GM12875 (cell line): Measurements from ENCODE around the gene ZNF358.

Experiments
- H3K4me3 ChIP-seq: one replicate; pipeline ENCODE4 v1.5.1; 2011; ENCODE audit warnings: low read depth, low read length, control low read depth
- TF ChIP-seq, protein P1 (sequence below): IDR thresholded peaks from 2 replicates; pipeline ENCODE4 v1.5.1; 2011; ENCODE audit warnings: low read depth, mild to moderate bottlenecking, control low read depth, inconsistent platforms, low read length, moderate library complexity, borderline replicate concordance; ENCODE audit not compliant: insufficient read depth

Gene ZNF358

DNA sequence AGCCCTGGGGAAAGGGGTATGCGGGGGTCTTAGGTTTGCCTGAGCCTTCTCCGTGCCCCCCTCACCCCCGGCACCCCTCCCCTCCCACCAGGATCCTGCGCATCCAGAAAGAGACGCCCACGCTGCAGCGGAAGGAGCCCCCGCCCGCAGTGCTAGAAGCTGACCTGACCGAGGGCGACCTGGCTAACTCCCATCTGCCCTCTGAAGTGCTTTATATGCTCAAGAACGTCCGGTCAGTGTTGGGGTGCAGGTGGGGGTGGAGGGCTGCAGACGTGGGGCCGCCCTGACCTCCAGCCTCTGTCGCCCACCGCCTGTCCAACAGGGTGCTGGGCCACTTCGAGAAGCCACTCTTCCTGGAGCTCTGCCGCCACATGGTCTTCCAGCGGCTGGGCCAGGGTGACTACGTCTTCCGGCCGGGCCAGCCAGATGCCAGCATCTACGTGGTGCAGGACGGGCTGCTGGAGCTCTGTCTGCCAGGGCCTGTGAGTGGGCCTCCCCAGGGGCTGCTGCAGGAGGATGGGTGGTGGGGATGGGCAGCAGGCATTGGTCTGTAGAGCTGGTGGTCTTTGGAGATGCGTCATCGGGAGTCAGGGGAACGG lies 24.0 kb downstream of the ZNF358 start:
- TF ChIP-seq, protein P1, sequence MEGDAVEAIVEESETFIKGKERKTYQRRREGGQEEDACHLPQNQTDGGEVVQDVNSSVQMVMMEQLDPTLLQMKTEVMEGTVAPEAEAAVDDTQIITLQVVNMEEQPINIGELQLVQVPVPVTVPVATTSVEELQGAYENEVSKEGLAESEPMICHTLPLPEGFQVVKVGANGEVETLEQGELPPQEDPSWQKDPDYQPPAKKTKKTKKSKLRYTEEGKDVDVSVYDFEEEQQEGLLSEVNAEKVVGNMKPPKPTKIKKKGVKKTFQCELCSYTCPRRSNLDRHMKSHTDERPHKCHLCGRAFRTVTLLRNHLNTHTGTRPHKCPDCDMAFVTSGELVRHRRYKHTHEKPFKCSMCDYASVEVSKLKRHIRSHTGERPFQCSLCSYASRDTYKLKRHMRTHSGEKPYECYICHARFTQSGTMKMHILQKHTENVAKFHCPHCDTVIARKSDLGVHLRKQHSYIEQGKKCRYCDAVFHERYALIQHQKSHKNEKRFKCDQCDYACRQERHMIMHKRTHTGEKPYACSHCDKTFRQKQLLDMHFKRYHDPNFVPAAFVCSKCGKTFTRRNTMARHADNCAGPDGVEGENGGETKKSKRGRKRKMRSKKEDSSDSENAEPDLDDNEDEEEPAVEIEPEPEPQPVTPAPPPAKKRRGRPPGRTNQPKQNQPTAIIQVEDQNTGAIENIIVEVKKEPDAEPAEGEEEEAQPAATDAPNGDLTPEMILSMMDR: no peak
- H3K4me3 ChIP-seq: no peak overlapping the region

DNA sequence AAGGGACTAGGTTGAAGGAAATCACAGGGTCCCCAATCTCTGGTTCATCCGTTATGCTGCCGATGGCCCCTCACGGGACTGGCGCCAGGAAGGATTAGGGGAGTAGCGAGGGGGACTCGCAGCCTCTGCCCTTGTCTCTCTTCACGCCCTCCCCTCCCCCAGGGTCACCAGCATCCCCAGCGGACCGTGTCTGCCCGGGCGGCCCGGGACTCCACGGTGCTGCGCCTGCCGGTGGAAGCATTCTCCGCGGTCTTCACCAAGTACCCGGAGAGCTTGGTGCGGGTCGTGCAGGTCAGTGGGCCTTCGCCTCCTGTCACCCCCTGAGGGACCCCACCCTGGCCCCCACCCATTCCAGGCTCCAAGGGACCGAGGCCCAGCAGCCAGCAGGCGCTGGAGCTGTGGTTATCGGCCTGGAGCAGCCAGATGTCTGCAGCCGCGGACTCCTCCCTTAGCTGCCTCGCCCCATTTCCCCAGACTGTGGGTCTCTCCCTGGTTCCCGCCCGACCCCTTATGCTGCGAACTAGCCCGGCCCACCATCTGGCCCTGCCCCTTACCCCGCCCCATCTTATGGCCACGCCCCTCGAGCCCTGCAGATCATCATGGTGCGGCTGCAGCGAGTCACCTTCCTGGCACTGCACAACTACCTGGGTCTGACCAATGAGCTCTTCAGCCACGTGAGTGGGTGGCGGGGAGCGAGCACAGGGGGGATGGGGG lies 25.0 kb downstream of the ZNF358 start:
- TF ChIP-seq, protein P1: no peak
- H3K4me3 ChIP-seq: no peak overlapping the region

DNA sequence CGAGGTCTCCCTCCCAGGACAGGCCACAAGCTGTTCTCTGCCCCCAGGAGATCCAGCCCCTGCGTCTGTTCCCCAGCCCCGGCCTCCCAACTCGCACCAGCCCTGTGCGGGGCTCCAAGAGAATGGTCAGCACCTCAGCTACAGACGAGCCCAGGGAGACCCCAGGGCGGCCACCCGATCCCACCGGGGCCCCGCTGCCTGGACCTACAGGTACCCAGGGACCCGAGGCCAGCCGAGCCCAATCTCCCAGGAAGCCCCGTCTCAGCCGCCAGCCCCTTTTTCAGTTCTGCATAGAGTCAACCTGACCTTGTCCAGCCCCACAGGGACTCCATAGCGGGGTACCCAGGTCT lies 25.5 kb downstream of the ZNF358 start:
- TF ChIP-seq, protein P1: no peak
- H3K4me3 ChIP-seq: no peak overlapping the region

DNA sequence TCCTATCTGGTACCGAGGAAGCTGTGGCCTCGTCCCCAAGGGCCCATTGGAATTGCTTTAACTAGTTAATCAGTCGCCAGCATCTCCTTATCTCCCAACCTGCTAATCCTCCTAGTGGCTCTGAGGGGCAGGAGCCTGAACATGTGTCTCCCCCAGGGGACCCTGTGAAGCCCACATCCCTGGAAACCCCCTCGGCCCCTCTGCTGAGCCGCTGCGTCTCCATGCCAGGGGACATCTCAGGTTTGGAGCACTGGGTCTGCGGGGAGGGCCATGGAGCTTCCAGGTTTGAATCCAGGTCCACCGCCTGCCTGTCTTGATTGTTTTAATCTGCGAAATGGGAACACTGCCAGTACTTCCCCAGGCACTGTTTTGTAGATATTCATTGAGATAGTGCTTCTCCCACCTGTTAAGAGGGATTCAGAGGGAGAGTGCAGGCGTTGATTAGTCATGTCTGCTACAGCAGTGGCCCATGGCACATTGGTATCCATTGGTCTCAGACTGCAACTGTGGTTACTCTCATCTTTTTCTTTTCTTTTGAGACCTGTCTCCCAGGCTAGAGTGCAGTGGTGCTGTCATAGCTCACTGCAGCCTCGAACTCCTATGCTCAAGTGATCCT lies 26.0 kb downstream of the ZNF358 start:
- no peak overlapping the region for H3K4me3 ChIP-seq
- TF ChIP-seq, protein P1: no peak

DNA sequence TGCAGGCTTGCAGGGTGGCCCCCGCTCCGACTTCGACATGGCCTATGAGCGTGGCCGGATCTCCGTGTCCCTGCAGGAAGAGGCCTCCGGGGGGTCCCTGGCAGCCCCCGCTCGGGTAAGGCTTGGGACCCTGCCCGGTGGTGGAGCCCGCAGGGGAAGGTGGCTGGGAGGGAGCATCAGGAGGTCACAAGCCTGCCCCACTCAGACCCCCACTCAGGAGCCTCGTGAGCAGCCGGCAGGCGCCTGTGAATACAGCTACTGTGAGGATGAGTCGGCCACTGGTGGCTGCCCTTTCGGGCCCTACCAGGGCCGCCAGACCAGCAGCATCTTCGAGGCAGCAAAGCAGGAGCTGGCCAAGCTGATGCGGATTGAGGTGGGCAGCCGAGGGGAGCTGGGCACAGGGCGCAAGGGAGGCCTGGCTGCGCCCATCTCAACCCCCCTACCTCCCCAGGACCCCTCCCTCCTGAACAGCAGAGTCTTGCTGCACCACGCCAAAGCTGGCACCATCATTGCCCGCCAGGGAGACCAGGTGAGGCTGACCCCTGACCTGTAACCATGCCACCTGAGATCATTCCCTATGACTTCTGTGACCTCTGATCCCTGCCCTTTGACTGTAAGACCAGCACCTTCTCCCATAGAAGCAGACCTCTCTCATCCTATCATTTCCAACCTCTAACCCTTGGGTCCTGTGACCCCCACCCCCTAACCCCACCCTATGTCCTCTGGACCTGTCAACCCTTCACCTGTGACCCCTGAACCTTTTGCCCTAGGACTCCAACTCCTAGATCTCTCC lies 26.8 kb downstream of the ZNF358 start:
- TF ChIP-seq, protein P1: no peak
- H3K4me3 ChIP-seq: no peak overlapping the region

DNA sequence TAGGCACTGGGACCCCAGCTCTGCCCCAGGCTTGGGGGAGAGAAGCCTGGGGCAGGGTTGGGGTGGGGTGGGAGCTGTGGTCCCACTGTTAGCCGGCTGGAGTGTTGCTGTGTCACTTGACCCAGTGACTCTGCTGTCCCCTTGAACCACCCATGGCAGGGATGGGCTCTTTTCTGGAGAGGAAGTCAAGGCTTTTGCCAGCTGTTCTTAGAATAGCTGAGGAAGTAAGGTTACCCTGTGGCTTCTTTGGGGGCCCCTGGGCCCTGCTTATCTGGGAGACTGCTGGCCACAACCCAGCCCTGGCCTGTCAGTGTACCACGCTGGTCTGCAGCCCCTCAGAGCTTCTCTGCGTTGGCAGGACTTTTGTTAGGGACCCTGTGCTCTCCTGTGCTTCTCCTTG lies 28.7 kb downstream of the ZNF358 start:
- no peak overlapping the region for H3K4me3 ChIP-seq
- TF ChIP-seq, protein P1: no peak
